Anterior cingulate cortex (tissue), 58 donors: ENCODE data around the gene DENND2D.

Experiments
- DNase-seq, 58 donors: peaks; one replicate each; lab custom pipeline; 2025; lab: John Stamatoyannopoulos, UW

The DENND2D gene

GRCh38 chr1:111184663-111185062 is 15.8 kb downstream of the DENND2D start:
- no peak for DNase-seq

- DNase-seq: no peak
Observed at GRCh38 chr1:111183308-111184069, 17.0 kb downstream of the DENND2D start.

DNA sequence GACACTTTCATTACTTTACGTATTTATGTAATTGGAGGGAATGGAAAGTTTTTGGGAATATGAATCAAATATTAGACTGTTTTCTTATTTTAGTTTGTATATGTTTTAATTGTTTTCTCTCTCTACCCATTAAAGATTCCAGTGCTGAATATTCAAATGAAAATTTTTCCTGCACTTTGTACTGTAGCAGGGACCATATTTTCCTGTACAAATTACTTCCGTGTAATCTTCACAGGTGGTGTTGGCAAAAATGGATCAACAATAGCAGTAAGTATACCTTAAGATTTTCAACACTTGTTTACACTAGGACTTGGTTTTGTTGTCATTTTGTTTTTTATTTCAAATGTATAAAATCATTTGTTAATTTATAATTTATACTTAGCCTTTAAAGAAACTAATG is 18.4 kb downstream of the DENND2D start:
- no peak for DNase-seq

DNA sequence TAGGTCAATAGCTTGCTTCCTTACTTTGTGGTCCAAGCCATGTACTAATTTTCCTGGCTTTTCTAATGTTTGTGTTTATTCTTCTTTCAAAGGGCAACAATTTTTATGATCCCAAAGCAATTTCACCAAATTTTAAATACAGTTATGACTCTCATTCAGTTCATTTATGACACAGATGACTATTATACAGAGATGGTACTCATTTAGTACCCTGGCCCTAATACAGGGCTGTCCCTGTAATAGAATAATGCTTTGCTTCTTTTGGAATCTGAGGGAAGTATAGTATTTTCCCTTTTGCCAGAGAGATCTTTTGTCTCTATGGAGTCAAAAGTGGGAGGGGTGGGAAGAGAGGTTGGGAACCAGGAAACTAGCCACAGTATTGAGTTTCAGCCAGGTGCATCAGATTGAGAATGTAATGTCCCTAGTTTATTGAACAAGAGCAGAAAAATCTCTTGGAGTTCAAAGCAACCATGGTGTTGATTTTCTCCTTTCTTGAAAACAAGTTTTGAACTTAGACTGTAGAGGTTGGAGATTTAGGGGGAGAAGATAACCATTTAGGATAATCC is 20.4 kb downstream of the DENND2D start:
- DNase-seq: no peak

DNA sequence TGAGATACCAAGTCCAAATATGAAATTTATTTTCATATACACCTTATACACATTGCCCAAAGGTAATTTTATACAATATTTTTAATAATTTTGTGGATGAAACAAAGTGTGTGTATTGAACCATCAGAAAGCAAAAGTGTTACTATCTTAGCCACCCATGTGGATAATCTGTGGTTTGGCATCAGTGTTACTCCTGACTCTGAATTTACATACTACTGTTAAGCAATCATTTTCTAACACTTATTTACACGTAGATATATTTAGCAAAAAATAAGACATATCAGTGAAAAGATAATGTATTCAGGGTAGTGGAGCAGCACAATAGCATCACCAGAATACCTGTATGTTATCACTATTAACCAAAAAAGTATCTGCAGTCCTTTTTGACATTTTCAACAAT is 23.8 kb downstream of the DENND2D start:
- no peak for DNase-seq

GRCh38 chr1:111175349-111175748 is 25.1 kb downstream of the DENND2D start:
- no peak for DNase-seq

- no peak for DNase-seq
Observed at GRCh38 chr1:111174070-111174469, 26.4 kb downstream of the DENND2D start.

DNA sequence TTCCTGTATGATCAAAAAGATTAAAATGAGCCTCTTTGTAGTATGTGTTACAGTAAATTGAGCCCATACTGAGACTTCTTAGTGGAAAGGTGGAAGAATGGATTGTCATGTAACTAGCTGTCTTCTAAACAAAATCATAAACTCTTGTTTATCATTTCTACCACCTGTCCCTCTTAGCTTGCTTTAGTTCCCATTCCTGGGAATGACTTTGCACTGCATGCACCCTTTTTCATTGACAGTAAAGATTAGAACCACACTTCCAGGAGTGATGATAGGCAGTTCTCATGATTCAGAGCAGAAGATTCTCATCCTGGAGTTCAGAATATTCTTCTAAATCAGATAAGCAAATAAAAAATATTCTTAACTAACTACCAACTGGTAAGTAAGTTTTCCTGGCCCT is 28.0 kb downstream of the DENND2D start:
- DNase-seq: no peak

- DNase-seq: no peak
Observed at GRCh38 chr1:111164151-111164550, 36.3 kb downstream of the DENND2D start.

DNA sequence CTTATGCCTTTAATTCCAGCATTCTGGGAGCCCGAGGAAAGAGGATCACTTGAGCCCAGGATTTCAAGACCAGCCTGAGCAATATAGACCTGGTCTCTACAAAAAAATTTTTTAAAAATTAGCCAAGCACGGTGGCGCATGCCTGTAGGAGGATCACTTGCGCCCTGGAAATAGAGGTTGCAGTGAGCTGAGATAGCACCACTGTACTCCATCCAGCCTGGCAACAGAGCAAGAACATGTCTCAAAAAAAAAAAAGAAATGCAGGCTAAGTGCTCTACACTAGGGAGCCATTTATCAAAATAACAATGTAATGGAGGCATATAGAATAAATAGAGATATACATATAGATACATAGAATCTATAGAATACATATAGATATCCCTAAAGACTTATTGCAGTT is 37.1 kb downstream of the DENND2D start:
- DNase-seq: no peak

- DNase-seq: peak in 2 of 58 donors; percentile 38 to 46
Observed at GRCh38 chr1:111162488-111162880, 38.0 kb downstream of the DENND2D start.

GRCh38 chr1:111161843-111162487 is 38.5 kb downstream of the DENND2D start:
- no peak for DNase-seq

GRCh38 chr1:111157431-111157830 is 43.0 kb downstream of the DENND2D start:
- no peak for DNase-seq

- DNase-seq: no peak
Observed at GRCh38 chr1:111154021-111154999, 46.1 kb downstream of the DENND2D start.

DNA sequence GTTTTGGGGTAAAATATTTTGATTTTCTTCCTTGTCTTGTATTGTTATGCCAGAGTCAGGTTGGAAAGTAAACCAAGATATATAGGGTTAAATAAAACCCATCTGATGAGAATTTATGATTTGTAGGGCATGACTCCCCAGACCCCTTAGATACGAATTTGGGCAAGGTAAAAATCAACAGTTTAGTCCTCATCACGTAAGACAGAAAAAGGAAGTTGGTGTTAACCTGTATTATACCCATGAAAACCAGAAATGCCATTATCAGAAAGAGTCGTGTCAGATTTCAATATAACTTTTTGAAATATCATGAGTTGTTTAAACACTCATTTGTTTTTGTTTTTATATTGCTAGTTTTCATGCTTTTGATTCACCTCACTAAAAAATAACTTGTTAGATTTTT is 48.6 kb downstream of the DENND2D start:
- no peak for DNase-seq

- no peak for DNase-seq
Observed at GRCh38 chr1:111148376-111148881, 52.0 kb downstream of the DENND2D start.

DNA sequence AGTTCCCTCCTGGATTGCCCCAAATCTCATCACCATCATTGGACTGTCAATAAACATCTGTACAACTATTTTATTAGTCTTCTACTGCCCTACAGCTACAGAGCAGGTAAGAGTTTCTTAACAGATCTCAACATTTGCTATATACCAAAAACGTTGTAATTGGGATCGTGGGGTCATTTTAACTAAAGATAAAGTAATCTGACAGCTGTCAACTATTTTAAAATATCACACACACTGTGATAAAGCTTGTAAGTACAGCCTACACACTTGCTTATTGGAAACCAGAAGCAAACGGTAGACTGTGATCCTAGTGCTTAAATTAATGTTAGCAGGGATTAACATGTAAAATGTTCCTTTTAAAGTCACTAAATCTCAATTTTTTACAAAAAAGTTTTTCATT is 52.5 kb downstream of the DENND2D start:
- no peak for DNase-seq

- no peak for DNase-seq
Observed at GRCh38 chr1:111145963-111146768, 54.3 kb downstream of the DENND2D start.

GRCh38 chr1:111145542-111145941 is 54.9 kb downstream of the DENND2D start:
- no peak for DNase-seq
